Right lung (tissue), 5 donors: Measurements from ENCODE around the gene ZNF775. TPM values are rescaled to one million over a fixed set of nuclear protein-coding genes. Genes with fewer than 3 reads are reported as not detected.

Source experiments
- DNase-seq, 2 donors: peaks; one replicate each; pipeline ENCODE4 v3.0.0-alpha.2; 2013
- polyA plus RNA-seq, 5 donors: library from polyadenylated mRNA; unstranded; fragments of 120-200 nt; gene quantifications; one replicate each; pipeline versions ENCODE4 v1.2.1 to v1.2.3, GENCODE V29; 2013; ENCODE audit warnings: inconsistent platforms in 1 of 5, low replicate concordance in 1 of 5; ENCODE audit not compliant: insufficient read length in 5 of 5, insufficient read depth in 1 of 5

ZNF775 gene
- polyA plus RNA-seq, 5 donors: 3.5 to 12.4 (median 5.6) TPM

- DNase-seq: no peak
These were observed 31.7 kb downstream of the ZNF775 start for GRCh38 chr7:150410680-150411346.

GRCh38 chr7:150411606-150412005, 32.5 kb downstream of the ZNF775 start:
- no peak for DNase-seq

GRCh38 chr7:150412016-150412415, 32.9 kb downstream of the ZNF775 start:
- no peak for DNase-seq

GRCh38 chr7:150412518-150413488, 33.7 kb downstream of the ZNF775 start:
- no peak for DNase-seq

- DNase-seq: no peak
These were observed 34.5 kb downstream of the ZNF775 start for GRCh38 chr7:150413640-150414081.

GRCh38 chr7:150415161-150416153, 36.3 kb downstream of the ZNF775 start:
- DNase-seq: no peak

- DNase-seq: no peak
These were observed 38.1 kb downstream of the ZNF775 start for GRCh38 chr7:150417239-150417638.

- no peak for DNase-seq
These were observed 38.7 kb downstream of the ZNF775 start for GRCh38 chr7:150417863-150418262.

- DNase-seq: no peak
These were observed 41.1 kb downstream of the ZNF775 start for GRCh38 chr7:150420242-150420641.

- DNase-seq: peak; percentile 62 to 73
These were observed 42.0 kb downstream of the ZNF775 start for GRCh38 chr7:150420987-150421674.

GRCh38 chr7:150421831-150422230, 42.7 kb downstream of the ZNF775 start:
- DNase-seq: no peak

GRCh38 chr7:150425670-150426069, 46.5 kb downstream of the ZNF775 start:
- no peak for DNase-seq

- no peak for DNase-seq
These were observed 49.7 kb downstream of the ZNF775 start for GRCh38 chr7:150428671-150429451.

- DNase-seq: no peak
These were observed 50.6 kb downstream of the ZNF775 start for GRCh38 chr7:150429699-150430098.

GRCh38 chr7:150430465-150431085, 51.4 kb downstream of the ZNF775 start:
- no peak for DNase-seq

- DNase-seq: no peak
These were observed 52.9 kb downstream of the ZNF775 start for GRCh38 chr7:150431839-150432658.

GRCh38 chr7:150432915-150433892, 54.1 kb downstream of the ZNF775 start:
- DNase-seq: no peak
